IPS-NIHi7 (cell line): Measurements from ENCODE around the gene SLC37A1.

Experiments used
- DNase-seq: peaks from one replicate; pipeline ENCODE4 v3.0.0; 2012; ENCODE audit warnings: mixed read lengths; ENCODE audit errors: extremely low spot score

The SLC37A1 gene

GRCh38 chr21:42562816-42563215 lies 49.2 kb downstream of the SLC37A1 start:
- no peak for DNase-seq

GRCh38 chr21:42563261-42563660 lies 49.6 kb downstream of the SLC37A1 start:
- no peak for DNase-seq

DNA sequence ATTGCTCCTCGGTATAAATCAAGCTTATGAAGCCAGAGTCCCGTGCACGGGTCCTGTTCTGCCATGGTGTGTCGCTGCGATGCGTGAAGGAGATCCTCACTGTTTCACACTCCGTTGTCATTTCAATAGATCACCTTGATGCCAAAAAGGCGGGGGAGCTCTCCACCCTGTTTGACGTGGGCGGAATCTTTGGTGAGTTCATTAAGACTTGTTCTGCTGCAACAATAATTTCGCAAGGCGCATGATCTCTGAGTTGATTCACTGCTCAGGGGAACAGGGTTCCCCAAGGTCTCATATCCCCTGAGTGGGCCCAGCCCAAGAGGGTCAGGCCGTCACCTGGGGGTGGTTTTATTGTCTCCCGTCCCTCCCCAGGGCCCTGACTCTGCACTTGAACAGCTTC lies 50.0 kb downstream of the SLC37A1 start:
- DNase-seq = no peak

GRCh38 chr21:42564561-42564971 lies 50.9 kb downstream of the SLC37A1 start:
- no peak for DNase-seq

GRCh38 chr21:42565206-42565810 lies 51.7 kb downstream of the SLC37A1 start:
- DNase-seq = no peak

DNA sequence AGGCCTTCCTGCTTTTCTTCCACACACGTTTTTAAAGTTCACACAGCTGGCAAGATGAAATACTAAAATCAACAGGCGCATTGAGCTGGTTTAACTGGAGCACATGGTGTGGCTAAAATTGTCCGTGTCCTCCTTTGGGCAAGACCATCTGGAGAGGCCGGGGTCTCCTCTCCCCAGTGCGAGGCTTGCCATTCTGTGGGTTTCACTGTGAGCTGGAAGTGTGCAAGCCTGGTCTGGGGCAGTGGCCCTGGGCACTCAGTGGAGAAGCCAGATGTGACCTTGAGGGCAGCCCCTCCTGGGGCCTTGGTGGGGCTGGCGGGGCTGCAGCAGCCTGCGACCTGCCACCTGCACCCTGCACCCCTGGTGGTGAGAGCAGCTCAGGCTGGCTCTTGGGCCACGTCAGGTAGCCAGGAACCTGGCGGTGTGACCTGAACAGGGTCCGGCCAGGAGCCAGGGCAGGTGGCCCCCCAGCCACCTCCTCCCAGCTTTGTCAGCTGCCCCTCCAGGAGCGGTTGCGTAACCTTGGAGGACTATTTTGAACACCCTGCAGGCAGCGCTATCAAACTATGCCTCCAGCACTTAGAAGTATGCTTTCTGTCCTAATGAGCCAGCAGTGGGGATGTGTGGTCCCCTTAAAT lies 52.4 kb downstream of the SLC37A1 start:
- no peak for DNase-seq

DNA sequence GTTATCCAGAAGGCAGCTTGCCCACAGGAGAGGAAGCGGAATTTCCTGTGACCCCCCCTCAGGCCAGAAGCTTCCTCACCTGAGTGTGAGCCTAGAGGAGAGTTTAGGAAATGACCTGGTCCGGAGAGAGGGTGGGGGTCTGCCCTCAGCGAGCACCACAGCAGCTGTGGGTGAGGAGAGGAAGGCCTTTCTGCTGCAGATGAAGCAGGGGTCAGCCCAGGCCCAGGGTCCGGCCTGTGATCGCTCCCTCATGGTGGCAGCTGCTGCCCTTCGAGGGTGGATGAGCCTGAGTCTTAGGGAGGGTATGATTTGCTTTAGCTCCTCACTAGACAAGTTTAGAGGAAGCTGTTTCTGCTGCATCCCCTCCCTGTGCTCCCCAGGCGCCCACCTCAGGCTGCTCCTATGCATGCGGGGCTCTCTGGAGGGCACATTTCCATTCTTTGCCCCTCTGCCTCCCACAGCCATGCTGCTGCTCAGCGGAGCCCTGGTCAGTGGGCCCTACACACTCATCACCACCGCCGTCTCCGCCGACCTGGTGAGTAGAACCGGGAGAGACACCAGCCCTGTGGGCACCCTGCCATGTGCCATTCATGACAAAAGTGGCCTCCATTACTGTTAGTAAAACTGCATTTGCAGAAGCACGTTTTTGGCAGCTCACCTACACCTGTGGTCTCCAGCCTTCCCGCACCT lies 53.0 kb downstream of the SLC37A1 start:
- no peak for DNase-seq

GRCh38 chr21:42567214-42567555 lies 53.5 kb downstream of the SLC37A1 start:
- no peak for DNase-seq

- no peak for DNase-seq
These were observed 54.2 kb downstream of the SLC37A1 start for GRCh38 chr21:42567861-42568260.

DNA sequence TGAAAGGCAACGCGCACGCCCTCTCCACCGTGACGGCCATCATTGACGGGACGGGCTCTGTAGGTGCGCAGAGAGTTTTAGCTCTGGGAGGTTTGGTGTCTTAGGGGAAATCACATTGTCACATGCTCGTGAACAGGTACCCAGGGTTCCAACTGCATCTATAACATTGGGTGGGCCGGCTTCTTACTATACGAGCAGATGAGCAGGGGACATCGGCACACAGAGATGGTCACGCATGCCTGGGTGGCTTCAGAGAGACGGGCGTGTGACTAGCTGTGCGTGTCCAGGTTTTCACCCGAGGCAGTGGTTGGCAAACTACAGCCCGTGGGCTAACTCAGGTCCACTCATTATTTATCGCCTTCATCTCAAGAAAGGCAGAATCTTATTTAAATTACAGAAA lies 54.7 kb downstream of the SLC37A1 start:
- DNase-seq = no peak

DNA sequence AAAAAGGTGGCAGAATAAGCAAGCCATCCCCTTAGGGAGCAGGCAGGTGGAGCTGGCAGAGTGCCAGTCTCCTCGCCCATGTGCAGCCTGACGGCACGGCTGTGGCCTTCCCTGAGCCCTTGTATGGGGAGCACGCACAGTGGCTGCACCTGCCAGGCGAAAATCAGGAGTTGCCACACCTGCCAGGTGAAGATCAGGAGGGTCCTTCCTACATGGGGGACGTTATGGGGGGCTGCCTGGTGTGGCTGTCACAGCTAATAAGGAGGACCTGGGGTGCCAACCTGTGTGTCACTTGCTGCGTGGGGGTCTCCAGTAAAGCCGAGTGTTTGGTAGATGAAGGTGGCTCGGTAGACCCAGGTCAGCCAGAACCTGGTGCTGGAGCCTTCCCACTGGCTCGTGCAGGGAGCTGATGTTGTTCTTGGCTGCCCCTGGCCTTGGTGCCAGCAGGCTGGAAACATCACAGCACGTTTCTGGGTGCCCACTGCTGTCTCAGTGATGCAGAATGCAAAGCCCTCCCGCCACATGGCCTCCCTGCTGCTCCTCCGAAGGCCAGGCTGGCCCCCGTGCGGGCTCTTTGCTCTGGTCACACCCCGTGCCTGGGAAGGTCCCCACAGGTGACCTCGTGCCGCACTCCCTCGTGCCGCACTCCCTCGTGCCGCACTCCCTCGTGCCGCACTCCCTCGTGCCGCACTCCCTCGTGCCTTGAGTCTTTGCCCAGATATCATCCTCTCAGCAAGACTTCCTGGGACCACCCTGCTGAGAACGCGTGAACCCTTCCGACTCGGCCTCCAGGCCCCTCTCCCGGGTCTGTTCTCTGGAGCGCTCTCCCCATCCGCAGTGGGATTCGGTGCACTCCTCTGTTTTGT lies 55.4 kb downstream of the SLC37A1 start:
- no peak for DNase-seq

GRCh38 chr21:42569732-42570301 lies 56.2 kb downstream of the SLC37A1 start:
- DNase-seq = no peak

GRCh38 chr21:42570362-42570761 lies 56.7 kb downstream of the SLC37A1 start:
- no peak for DNase-seq

- no peak for DNase-seq
These were observed 57.3 kb downstream of the SLC37A1 start for GRCh38 chr21:42570841-42571387.

GRCh38 chr21:42571391-42572150 lies 57.9 kb downstream of the SLC37A1 start:
- DNase-seq = no peak

- DNase-seq = no peak
These were observed 59.3 kb downstream of the SLC37A1 start for GRCh38 chr21:42572906-42573495.

- no peak for DNase-seq
These were observed 60.8 kb downstream of the SLC37A1 start for GRCh38 chr21:42574234-42575027.

GRCh38 chr21:42575111-42575510 lies 61.5 kb downstream of the SLC37A1 start:
- no peak for DNase-seq

GRCh38 chr21:42576639-42577038 lies 63.0 kb downstream of the SLC37A1 start:
- DNase-seq = no peak

DNA sequence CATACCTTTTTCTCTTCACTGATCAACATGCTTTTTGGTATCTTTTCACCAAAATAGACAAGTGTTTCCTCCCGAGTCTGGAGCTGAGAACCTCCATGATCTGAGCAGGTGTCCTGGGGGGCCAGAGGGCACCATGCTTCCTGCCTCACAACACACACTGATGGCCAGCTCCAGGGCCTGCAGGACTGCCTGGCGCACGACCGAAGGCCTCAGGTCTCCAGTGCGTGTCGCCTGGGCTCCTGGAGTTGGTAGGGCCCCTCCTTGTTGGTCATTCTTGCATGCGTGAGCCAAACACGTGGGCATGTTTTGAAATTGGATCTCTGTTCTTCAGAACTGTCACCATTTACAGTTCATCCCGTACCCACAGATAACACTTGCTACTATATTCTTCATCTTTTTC lies 64.4 kb downstream of the SLC37A1 start:
- DNase-seq = no peak
